Measurements from ENCODE around the gene ACD.

ACD gene

DNA sequence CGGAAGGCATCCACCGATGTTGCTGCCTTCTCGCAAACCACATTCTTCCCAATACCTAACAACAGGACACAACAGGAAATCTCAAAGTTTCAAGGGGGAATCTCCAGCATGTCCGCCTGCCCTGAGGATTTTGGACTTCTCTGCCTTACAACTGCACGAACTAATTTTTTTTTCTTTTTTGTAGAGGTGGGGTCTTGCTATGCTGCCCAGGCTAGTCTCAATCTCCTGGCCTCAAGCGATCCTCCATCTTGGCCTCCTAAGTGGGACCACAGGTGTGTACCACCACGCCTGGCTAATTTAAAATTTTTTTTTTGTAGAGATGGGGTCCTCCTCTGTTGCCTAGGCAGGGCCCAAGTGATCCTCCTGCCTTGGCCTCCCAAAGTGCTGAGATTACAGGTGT lies 15.9 kb upstream of the ACD start:
- DNase-seq (ENCODE audit: low read depth), result no peak

DNA sequence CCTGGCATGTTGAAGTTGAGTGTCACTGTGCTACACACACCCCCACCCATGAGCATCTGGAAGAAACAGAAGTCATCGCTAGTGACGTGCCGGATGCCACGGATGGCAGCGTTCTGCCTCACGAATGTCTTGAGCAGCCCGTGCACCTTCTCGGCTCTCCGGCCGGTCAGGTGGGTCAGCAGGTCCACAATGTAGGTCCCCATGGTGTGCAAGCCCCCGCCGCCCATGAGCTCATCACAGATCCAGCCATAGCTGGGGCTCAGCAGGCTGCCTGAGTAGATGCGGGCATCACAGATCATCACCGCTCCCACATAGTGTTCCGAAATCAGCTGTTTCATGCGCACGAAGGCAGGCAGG lies 15.5 kb upstream of the ACD start:
- DNase-seq (ENCODE audit: low read depth), result no peak

DNA sequence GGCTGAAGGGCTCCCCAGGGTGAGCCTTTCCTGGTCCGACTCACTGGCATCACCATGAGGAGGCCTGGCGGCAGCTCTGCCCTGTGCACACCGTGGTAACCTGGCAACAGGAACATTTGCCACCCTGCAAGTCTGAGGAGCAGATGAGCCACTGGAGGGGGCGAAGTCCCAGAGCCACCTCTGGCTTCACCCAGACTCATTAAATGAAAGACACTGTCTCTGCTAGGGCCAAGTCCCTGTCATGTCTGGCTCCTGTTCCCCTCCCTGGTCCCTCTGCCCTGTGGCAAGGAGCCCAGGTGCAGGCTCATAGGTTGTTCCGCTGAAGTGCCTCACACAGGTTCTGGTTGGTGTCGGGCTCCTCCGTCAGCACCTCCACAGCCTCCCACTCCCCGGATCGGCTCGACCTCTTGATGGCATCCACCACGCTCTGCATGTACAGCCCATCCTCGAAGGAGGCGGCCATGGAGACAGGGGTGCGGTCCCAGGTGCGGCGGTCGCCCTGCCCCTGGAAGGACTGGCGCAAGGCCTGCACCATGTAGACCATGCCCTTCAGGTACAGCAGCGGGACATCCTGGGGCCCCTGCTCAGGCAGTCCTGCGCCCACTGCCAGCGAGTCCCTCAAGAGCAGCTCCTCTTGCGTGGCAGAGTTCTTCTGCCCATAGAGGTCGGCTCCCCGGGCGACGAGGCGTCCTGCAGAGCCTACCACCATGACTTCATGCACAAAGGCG lies 15.0 kb upstream of the ACD start:
- no peak for DNase-seq (ENCODE audit: low read depth)

DNA sequence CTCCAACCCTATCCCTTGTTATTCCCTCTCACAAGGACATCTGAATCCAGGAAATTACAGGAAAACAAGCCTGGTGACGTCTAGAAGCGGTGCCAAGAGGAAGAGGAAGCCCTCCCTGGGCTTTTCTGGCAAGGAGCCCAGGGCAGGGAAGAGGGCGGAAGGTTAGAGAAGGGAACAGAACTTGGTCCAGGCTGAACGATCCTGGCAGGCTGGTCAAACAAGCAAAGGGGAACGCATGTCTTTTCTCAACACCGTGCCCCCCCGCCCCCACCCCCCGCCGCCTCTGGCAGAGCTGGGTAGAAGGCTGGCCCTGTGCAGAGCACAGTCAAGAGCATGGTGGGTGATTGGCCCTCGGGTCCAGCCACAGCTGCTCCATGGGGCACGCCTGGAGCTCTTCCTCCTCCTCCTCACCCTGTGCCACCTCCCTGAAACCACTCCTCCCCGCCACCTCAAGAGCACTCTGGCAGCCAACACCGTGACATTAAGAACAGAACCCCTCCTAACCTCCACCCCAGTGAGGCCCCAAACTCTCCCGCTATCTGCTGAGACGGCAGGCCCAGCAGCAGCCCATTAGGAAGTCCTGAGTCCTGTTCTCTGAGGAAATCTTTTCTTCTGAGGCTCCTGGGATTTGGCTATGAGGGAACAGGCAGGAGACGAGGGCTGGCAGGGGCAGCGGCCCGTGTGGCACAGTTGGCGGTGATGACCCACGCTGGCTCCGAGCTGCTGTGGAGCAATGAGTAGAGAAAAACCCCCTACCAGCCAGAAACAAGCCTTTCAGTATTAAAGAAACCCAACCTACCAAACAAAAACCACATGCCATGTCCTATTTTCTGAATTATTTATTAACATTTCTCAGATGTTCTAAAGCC lies 13.9 kb upstream of the ACD start:
- no peak for DNase-seq (ENCODE audit: low read depth)

DNA sequence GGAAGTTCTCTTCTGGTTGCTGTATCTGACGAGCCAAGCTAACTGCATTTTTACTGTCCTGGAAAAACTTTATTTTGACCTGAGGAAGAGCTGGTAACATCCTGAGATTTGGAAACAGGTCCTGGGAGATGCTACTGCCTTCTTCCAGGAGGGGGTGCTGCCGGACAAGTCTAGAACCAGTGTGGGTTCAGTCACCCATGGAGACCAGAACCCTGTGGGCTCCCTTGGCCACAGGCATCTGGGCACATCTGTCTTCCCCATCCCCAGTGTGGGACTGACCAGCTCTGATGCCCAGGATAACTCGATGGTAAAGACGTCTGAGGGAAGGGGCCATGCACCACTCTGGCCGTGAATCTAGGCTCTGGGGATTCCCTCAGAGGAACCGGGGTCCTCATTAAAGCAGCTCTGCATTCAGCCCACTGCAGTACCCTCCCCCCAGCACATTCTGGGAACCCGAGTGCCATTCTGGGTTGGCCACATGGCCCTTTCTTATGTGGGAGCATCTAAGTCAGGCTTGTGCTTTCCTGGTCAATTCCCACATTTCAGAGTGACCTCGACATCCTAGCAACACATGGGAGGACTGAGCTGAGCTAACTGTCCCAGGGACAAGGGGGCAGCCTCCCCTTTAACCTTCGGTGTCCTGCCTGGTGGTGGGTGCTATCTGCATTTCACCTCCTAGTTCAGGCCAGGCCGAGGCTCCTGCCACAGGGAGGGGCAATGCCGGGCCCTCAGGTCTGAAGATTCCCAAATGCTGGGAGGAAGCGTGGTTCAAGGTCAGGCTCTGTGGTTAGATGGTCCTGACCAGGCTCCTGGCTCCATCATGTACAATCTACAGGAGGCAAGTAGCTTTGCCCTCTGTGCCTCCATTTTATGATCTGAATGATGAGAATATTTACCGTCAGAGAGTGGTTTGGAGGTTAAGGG lies 12.9 kb upstream of the ACD start:
- DNase-seq (ENCODE audit: low read depth), result no peak

DNA sequence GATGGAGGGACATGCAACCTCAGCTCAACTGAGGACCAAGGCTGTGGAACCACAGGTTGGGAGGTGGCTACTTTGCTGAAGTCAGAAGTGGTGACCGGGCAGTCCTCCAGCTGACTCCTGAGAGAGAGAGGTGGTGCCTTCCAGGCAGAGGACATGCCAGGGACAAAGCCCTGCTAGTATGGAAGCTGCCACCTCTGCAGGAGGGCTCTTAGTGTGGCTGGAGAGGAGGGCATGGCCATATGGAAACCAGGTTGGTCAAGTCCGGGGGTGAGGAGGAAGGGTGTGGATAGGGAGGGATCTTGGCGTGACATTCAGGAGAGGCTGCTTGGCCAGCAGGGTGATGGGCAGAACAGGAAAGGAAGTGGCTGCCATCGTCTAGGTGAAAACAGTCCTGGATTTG lies 12.2 kb upstream of the ACD start:
- no peak for DNase-seq (ENCODE audit: low read depth)

DNA sequence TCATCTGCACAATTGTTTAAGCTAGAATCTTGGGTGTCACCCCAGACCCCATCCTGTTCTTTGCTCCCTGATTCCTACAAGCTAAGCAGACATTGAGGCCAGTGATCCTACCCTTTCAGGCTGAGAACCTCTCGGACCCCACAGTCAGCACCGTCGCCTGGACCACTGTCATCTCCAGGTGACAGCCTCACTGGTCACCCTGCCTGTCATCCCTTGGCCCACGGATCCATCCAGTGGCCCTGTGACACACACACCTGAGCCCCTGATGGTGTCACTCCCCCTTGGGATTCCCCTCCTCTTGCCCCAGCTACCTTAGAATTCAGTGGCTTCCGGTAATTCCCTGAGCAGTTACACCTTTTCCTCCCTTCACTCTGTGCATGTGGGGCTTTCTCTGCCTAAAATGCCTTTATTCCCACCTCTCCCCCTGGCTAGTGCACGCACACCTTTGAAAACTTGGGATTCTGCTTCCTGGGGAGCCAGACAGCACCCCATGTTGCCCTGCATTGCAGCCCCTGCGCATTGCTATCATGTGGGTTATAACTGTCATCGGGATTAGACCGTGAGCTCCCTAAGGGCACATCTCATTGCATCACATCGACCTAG lies 9.5 kb upstream of the ACD start:
- DNase-seq (ENCODE audit: low read depth), result no peak

DNA sequence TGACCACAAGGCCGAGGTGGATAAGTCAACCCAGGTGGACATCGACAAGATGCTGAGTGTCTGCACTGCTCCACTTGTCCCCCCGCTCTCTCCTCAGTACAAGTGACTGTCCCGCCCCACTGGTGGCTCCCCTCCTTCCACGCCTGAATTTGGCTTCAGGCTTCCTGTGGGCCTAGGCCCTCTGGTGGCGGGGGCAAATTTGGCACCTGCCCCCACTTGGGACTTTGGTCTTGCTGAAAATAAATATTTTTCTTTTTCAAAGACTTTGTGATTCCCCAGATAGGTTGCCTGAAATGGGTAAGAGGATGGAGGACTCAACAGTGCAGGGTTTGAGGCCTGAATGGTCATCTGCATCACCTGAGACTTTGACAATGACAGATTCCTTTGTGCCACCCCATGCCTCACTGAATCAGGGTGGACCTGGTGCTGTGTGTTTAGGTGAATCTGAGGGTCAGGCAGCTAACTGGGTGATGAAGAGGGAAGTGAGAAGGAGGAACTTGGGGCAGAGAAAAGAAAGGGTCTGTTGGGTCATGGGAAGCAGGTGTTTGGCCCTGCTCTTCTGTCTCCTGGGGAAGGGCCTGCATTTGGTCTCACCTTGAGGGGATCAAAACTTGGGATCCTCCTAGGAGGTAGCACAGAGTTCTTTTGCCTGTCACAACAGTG lies 8.6 kb upstream of the ACD start:
- DNase-seq (ENCODE audit: low read depth), result no peak

DNA sequence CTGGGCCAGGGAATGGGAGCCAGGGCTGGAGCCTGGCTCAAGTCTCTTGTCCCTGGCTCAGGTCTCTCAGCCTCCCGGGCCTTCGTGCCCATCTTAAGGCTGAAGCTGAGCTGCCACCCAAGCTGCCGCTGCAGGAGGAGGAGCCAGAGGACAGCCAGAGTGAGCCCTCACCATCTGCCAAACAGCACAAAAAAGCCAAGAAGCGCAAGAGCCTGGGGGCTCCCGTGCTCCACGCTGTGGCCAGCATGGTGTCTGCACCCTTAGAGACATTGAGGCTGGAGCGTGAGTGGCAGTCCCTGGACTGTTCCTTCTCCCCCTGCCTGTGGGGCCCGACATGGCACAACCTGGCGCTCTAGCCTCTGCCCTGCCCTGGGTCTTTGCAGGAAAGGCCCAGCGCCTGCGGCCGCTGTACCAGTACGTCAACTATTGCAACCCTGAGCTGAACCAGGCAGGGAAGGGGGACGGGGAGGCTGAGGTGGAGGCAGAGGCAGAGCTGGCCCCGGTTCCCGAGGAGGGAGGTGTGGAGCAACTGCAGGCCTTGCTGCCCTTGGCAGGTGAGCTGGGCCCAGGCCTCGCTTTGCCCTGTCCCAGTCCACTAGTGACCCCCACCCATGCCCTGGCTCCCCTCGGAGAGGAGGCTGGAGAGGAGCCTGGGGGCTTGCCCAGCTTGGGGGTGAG lies 7.9 kb upstream of the ACD start:
- peak; percentile 67 for DNase-seq (ENCODE audit: low read depth)

DNA sequence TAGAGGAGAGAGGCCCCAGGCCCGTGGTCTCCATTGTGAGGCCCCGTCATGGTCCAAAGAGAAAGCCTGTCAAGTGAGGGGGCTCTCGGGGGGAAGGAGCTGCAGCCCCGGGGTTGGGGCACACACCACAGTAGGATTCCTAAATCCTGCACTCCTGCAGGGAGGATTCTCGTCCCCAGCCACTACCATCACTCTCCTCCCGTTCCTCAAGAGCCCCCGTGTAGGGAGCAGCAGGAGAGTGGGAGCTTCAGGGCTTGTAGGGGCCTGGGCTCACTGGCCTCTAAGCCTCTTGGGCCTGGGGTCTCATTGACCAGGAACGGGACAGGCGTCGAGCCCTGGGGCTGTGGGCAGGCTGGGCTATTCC lies 7.4 kb upstream of the ACD start:
- no peak for DNase-seq (ENCODE audit: low read depth)

DNA sequence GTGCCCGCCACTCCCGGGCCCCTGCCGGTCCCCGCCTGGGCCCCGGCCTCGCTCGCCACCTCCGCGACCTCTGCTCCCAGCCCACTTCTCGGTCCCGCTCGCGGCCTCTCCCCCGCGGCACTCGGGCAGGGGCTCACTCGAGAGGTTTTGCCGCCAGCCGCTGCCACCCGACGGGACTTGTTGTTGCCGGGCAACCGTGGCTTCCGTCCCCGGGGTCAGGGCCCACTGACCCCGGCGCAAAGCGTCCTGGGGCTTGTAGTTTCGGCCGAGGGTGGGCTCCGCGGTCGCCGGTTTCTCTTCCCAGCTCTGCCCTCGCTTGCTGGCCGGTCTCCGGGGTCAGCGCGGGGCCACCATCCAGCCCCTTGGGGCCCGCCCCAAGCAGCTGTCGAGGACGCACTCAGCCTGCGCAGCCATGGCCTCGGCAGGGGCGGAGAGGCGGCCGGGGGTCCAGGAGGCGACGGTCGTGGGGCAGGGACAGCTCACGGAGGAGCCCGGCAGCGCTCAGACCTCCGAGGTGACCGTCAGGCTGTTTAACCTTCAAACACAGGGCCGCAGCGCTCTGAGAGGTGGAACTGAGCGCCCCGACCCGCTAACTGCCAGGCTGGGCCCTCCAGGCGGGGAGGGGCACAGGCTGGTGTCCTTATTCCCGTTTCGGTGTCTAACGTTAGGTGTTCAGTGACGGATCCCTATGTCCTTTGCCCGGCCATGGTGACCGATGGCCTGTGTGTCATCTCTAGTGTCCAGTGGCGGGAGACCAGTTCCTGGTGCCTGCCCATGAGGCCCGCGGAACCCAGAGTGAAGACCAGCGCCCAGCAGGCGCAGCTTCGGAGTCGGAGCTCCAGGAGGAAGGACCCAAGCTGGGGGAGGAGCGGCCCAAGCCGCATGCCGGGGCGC lies 6.7 kb upstream of the ACD start, which contains the start of the genes C16orf86 and ENKD1:
C16orf86 (plus strand) TSS at position 256 of the 894 bp plus-strand sequence; CDS start at position 413, 157 bp downstream.
ENKD1 (minus strand) TSS at position 192 of the 894 bp plus-strand sequence. CDS start 308 bp downstream, outside the sequence.
- DNase-seq (ENCODE audit: low read depth), result peak; percentile 75

DNA sequence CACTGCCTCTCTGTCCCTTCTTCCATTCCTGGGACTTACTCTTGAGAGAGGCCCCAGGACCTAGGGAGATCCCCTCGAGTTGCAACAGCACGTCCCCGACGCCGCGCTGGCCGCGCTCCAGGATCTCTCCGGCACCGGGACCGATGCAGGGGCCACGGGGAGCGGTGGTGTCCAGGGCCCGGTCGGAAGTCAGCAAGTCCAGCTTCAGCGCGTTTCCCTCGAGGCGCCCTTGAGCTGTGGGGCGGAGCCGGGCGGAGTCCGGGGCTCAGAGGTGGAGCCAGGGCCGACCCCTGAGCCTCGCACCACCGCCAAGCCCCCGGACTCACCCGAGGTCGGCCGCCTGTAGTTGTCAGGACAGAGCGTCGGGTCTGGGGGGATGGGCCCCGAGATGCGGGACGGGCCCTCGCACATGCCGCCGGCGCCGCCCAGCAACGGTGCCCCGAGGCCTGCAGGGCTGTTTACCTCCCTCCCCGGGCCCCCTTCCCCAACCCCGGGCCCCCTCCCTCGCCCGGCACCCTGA lies 6.0 kb upstream of the ACD start:
- DNase-seq (ENCODE audit: low read depth), result no peak

DNA sequence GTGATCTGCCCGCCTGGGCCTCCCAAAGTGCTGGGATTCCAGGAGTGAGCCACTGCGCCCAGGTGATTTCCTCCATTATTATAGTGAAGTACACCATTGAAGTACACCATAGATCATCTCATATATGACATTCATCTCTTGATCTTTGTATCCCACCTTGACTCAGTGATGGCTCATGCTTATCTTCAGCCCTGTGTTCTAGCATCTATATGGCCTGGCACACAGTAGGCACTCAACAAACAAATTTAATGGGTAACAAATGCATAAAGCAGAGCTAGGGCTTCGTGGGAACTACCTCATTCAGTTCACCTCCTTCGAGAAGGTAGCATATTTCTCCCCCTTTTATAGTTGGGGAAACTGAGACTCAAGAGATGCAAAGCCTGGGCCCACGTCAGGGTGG lies 5.5 kb upstream of the ACD start:
- DNase-seq (ENCODE audit: low read depth), result no peak

DNA sequence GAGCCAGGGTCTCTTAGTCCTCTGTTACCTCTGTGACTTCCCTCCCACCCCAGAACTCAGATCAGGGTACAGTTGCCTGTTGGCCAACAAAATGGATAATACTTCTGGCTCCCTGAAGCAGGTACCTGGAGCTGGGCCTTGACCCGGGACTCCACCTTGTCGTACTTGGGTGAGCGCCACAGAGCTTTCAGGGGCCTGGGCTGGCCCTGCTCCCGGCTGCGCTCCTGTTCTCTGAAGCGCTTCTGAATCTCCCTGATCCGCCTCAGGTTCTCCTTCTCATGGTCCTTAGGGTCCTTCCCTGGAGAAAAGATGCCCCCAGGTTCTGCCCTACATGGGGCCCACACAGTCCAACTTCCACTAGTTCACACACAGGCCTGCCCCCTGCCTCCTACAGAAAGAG lies 4.8 kb upstream of the ACD start:
- DNase-seq (ENCODE audit: low read depth), result no peak

DNA sequence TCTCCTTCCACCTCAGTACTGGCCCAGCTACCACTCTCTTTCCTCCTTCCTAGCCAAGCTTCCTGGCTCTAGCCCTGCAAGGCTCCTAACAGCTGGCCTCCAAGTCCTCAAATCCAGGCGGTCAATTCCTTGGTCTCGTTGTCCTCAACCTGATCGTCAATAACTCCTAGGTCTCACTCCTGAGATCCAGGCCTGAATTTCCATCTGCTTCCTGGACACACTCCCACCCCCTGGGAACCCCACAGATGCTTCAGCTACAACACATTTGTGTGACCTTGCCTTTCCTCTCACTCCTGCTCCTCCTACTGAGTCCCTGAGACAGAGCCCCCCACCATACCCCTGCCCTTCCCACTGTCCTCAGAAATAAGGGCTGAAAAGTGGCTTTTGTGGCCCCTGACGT lies 4.2 kb upstream of the ACD start:
- DNase-seq (ENCODE audit: low read depth), result no peak

DNA sequence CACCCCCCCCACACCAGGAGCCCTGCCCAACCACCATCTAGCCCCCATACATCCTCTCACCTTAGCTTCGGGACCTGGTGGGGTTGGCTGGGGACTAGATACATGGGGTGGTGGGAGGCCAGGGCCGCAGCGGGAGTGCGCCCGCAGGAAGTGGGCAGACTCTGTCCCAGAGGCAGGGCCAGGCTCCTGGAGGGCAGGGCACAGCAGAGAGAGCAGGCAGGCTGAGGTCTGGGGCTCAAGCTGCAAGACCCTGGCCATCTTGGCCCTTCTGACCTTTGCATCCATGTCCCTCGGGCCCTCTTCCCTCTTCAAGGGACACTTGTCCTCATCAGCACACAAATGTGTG lies 3.8 kb upstream of the ACD start:
- DNase-seq (ENCODE audit: low read depth), result no peak

DNA sequence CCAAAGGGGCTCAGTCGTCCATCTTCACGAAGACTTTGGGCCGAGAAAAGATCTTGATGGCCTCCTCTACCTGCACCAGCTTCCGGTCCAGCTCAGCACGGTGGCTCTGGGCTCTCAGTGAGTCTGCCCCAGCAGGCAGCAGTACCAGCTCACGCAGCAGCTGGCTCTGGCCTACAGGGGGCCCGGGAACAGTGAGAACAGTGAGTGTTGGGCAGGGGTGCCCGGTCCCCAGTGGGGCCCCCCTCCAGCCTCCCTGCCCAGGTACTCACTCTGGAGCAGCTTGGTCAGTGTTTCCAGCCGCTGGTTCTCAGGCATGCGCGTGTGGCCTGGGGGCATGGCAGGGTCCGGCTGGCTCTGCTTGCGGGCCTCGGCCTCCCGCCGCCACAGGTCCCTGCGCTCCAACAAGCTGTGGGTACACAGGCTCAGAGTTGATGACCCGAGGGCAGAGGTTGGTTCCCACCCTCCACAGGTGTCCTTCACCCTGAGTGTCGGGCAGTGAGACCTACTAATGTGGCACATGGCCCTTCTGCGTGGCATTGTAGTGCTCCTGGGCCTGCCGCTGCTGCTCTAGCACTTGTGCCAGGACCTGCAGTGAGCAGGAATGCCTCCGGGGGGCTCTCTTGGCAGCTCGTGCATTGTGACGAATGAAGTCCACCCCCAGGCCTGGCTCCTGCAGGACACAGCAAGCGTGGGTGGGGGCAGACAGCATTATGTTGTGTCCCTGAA lies 3.3 kb upstream of the ACD start:
- DNase-seq (ENCODE audit: low read depth), result no peak

DNA sequence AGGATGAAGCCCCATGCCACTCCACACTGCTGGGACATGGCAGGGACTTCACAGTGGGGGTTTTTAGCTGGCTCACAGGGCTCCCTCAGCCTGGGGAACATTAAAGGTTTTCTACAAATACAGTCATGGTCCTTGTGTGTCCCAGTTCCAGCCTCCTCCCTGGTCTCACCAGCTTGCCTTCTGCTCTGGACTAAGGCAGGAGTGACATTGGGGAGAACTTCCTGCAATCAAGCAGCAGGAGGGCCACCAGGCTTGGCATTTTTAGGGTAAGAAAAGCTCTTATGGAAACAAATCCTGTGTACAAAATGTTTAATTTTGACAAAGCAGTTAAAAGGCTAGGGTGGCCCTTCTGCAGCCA lies 2.6 kb upstream of the ACD start:
- no peak for DNase-seq (ENCODE audit: low read depth)
